H1 (cell line): ENCODE data around the gene CHAC2. TPM values are rescaled to one million over a fixed set of nuclear protein-coding genes. Genes with fewer than 3 reads are reported as not detected.

ENCODE experiments used
- CTCF ChIA-PET: fragments of 300-600 bp; sonication (Branson Sonifier 250); formaldehyde crosslinking; loops from one replicate; lab custom pipeline; 2021; ENCODE audit not compliant: partially characterized antibody; lab: Charles Lee
- POLR2A ChIA-PET: fragments of 300-600 bp; sonication (Branson Sonifier 250); formaldehyde crosslinking; loops from one replicate; lab custom pipeline; 2021; ENCODE audit warnings: inconsistent platforms; ENCODE audit not compliant: partially characterized antibody; lab: Charles Lee
- DNase-seq, 2 experiments: peaks; one replicate each; pipeline versions ENCODE4 v3.0.0 to v3.0.0-alpha.2; 2010 to 2022; ENCODE audit warnings: low spot score in 2 of 2, low read depth in 1 of 2, mixed read lengths in 1 of 2
- FAIRE-seq: peaks from 2 replicates; lab custom pipeline; 2011; peaks lifted over from hg19 to GRCh38; lab: Jason Lieb, UNC
- H2AFZ ChIP-seq: 2 replicates; pipeline ENCODE4 v1.8.1; 2012; ENCODE audit warnings: low read length, inconsistent platforms
- H2AK5ac ChIP-seq: 2 replicates; pipeline ENCODE4 v1.6.1; 2013; ENCODE audit warnings: low read depth, low read length
- H2BK120ac ChIP-seq: replicated peaks from 2 replicates; pipeline ENCODE3; 2013; ENCODE audit warnings: low read depth, low read length, inconsistent platforms
- H2BK12ac ChIP-seq: 2 replicates; pipeline ENCODE4 v1.6.1; 2013; ENCODE audit warnings: low read depth, low read length
- H2BK15ac ChIP-seq: 2 replicates; pipeline ENCODE4 v1.6.1; 2013; ENCODE audit warnings: low read length
- H2BK20ac ChIP-seq: 2 replicates; pipeline ENCODE4 v1.6.1; 2013; ENCODE audit warnings: low read length
- H2BK5ac ChIP-seq: 2 replicates; pipeline ENCODE4 v1.6.1; 2013; ENCODE audit warnings: low read depth, low read length
- H3K14ac ChIP-seq: 2 replicates; pipeline ENCODE4 v1.6.1; 2013; ENCODE audit warnings: inconsistent platforms; ENCODE audit not compliant: insufficient read length
- H3K18ac ChIP-seq: 2 replicates; pipeline ENCODE4 v1.6.1; 2013; ENCODE audit warnings: low read length; ENCODE audit errors: extremely low read depth
- H3K23ac ChIP-seq: 2 replicates; pipeline ENCODE4 v1.6.1; 2013; ENCODE audit warnings: inconsistent platforms; ENCODE audit not compliant: insufficient read length
- H3K23me2 ChIP-seq: 2 replicates; pipeline ENCODE4 v1.6.1; 2013; ENCODE audit warnings: low read depth, low read length
- H3K27ac ChIP-seq: 2 replicates; pipeline ENCODE4 v1.6.1; 2011; ENCODE audit warnings: low read depth, low read length, inconsistent platforms
- H3K27me3 ChIP-seq, 4 experiments: replicated peaks in 1 of 4; 1 replicate in 1 of 4; 2 replicates in 3 of 4; pipeline versions ENCODE4 v1.6.1 to v1.8.1; 2011 to 2013; ENCODE audit warnings: low read length in 3 of 4, mild to moderate bottlenecking in 3 of 4, inconsistent platforms in 2 of 4, mixed read lengths in 2 of 4, moderate library complexity in 1 of 4; ENCODE audit not compliant: control insufficient read depth in 3 of 4, insufficient read depth in 3 of 4; ENCODE audit errors: extremely low read depth in 1 of 4
- H3K36me3 ChIP-seq, 4 experiments: 2 replicates each; pipeline versions ENCODE4 v1.6.1 to v1.8.1; 2011 to 2013; ENCODE audit warnings: mild to moderate bottlenecking in 4 of 4, low read length in 3 of 4, moderate library complexity in 2 of 4, control low read depth in 1 of 4, inconsistent platforms in 1 of 4; ENCODE audit not compliant: insufficient read depth in 4 of 4, control insufficient read depth in 2 of 4
- H3K4ac ChIP-seq: replicated peaks from 2 replicates; pipeline ENCODE3; 2013; ENCODE audit warnings: low read length, low read depth, mixed read lengths, inconsistent platforms; ENCODE audit not compliant: insufficient read length
- H3K4me1 ChIP-seq, 4 experiments: replicated peaks in 1 of 4; 1 replicate in 1 of 4; 2 replicates in 3 of 4; pipeline versions ENCODE4 v1.6.1 to v1.8.1; 2011 to 2013; ENCODE audit warnings: low read length in 3 of 4, inconsistent platforms in 2 of 4, mixed read lengths in 1 of 4; ENCODE audit not compliant: insufficient read depth in 4 of 4, control insufficient read depth in 3 of 4
- H3K4me2 ChIP-seq, 2 experiments: 2 replicates each; pipeline versions ENCODE4 v1.6.1 to v1.8.1; 2011 to 2013; ENCODE audit warnings: low read depth in 2 of 2, low read length in 2 of 2, control low read depth in 1 of 2, inconsistent platforms in 1 of 2, mild to moderate bottlenecking in 1 of 2; ENCODE audit not compliant: insufficient read depth in 1 of 2
- H3K4me3 ChIP-seq, 4 experiments: fragments of 200-600, 300-600 bp in 1 of 4; sonication (generic), shearing (Covaris generic), sonication (Bioruptor Twin) in 1 of 4; 2 replicates each; pipeline versions ENCODE4 v1.5.1 to v1.8.1; 2011 to 2016; ENCODE audit warnings: low read length in 4 of 4, low read depth in 3 of 4, control low read depth in 2 of 4, inconsistent platforms in 2 of 4, mild to moderate bottlenecking in 2 of 4, mixed read lengths in 1 of 4, moderate library complexity in 1 of 4; ENCODE audit not compliant: insufficient read depth in 2 of 4; ENCODE audit errors: extremely low read depth in 1 of 4
- H3K56ac ChIP-seq: replicated peaks from 2 replicates; pipeline ENCODE3; 2013; ENCODE audit warnings: low read depth, mild to moderate bottlenecking, mixed read lengths, low read length, inconsistent platforms; ENCODE audit not compliant: insufficient read length
- H3K79me1 ChIP-seq: 2 replicates; pipeline ENCODE4 v1.6.1; 2013; ENCODE audit warnings: low read depth, low read length, control low read depth
- H3K79me2 ChIP-seq, 2 experiments: 2 replicates each; pipeline versions ENCODE4 v1.6.1 to v1.8.1; 2012 to 2013; ENCODE audit warnings: low read length in 2 of 2, mild to moderate bottlenecking in 2 of 2, inconsistent platforms in 1 of 2; ENCODE audit not compliant: insufficient read depth in 2 of 2, control insufficient read depth in 1 of 2
- H3K9ac ChIP-seq, 4 experiments: replicated peaks in 1 of 4; 1 replicate in 1 of 4; 2 replicates in 3 of 4; pipeline versions ENCODE4 v1.6.1 to v1.8.1; 2011 to 2013; ENCODE audit warnings: low read depth in 3 of 4, low read length in 3 of 4, control low read depth in 2 of 4, mild to moderate bottlenecking in 2 of 4, moderate library complexity in 2 of 4, inconsistent platforms in 1 of 4; ENCODE audit errors: extremely low read depth in 1 of 4
- H3K9me3 ChIP-seq, 2 experiments: 2 replicates each; pipeline versions ENCODE4 v1.6.1 to v1.8.1; 2012 to 2013; ENCODE audit warnings: mild to moderate bottlenecking in 2 of 2, moderate library complexity in 2 of 2, control low read depth in 1 of 2, inconsistent platforms in 1 of 2, low read depth in 1 of 2, low read length in 1 of 2, mixed read lengths in 1 of 2; ENCODE audit not compliant: insufficient read depth in 2 of 2
- H4K20me1 ChIP-seq, 2 experiments: replicated peaks in 1 of 2; 2 replicates each; pipeline versions ENCODE3 to v1.8.1; 2011 to 2013; ENCODE audit warnings: inconsistent platforms in 2 of 2, low read length in 2 of 2, mild to moderate bottlenecking in 1 of 2; ENCODE audit not compliant: insufficient read depth in 2 of 2, control insufficient read depth in 1 of 2
- H4K5ac ChIP-seq: 2 replicates; pipeline ENCODE4 v1.6.1; 2013; ENCODE audit warnings: low read length, low read depth, mixed read lengths, inconsistent platforms; ENCODE audit not compliant: insufficient read length
- H4K8ac ChIP-seq: 2 replicates; pipeline ENCODE4 v1.8.0; 2013; ENCODE audit warnings: mild to moderate bottlenecking, moderate library complexity, low read length, inconsistent platforms; ENCODE audit not compliant: insufficient read depth; ENCODE audit errors: extremely low read depth
- H4K91ac ChIP-seq: replicated peaks from 2 replicates; pipeline ENCODE3; 2013; ENCODE audit warnings: low read length, mixed read lengths, inconsistent platforms; ENCODE audit not compliant: insufficient read length
- BRCA1 ChIP-seq: IDR thresholded peaks from 2 replicates; pipeline ENCODE4 v1.6.1; 2012; ENCODE audit warnings: low read depth, low read length, improper control_type of control experiment
- EZH2 ChIP-seq: fragments of 200-600 bp; sonication (generic); IDR thresholded peaks from 2 replicates; pipeline ENCODE4 v1.7.1; 2012; ENCODE audit warnings: low read depth, mild to moderate bottlenecking, moderate library complexity, low read length, inconsistent platforms; ENCODE audit not compliant: severe bottlenecking
- HDAC2 ChIP-seq, 2 experiments: fragments of 300-600 bp in 1 of 2; sonication (generic) in 1 of 2; IDR thresholded peaks; 2 replicates each; pipeline ENCODE4 v1.6.1; 2011 to 2012; ENCODE audit warnings: low read depth in 2 of 2, low read length in 2 of 2, mild to moderate bottlenecking in 2 of 2, moderate library complexity in 2 of 2, borderline replicate concordance in 1 of 2, inconsistent platforms in 1 of 2
- KDM4A ChIP-seq: IDR thresholded peaks from one replicate; pipeline ENCODE4 v1.7.1; 2012; ENCODE audit warnings: low read depth, mild to moderate bottlenecking, moderate library complexity, low read length, inconsistent platforms; ENCODE audit not compliant: severe bottlenecking
- KDM5A ChIP-seq: fragments of 200-600 bp; IDR thresholded peaks from 2 replicates; pipeline ENCODE4 v1.7.1; 2012; ENCODE audit warnings: mild to moderate bottlenecking, low read length, inconsistent platforms, mixed read lengths
- NRF1 ChIP-seq: IDR thresholded peaks from 2 replicates; pipeline ENCODE4 v1.6.1; 2011; ENCODE audit warnings: mild to moderate bottlenecking, low read depth, low read length, improper control_type of control experiment
- POU5F1 ChIP-seq: IDR thresholded peaks from 2 replicates; pipeline ENCODE4 v1.6.1; 2011; ENCODE audit warnings: low read depth, mild to moderate bottlenecking, low read length, moderate library complexity
- WGBS, 2 experiments: shearing (Covaris generic) in 1 of 2; methylation state at CpG; one replicate each; pipeline versions ENCODE4 v1.1.6 to v1.1.7; 2013 to 2015; ENCODE audit warnings: low lambda C conversion rate in 2 of 2, mixed read lengths in 2 of 2, inconsistent platforms in 1 of 2, low coverage in 1 of 2, missing lambda C conversion rate in 1 of 2; ENCODE audit not compliant: insufficient replicate concordance in 2 of 2, insufficient coverage in 1 of 2, insufficient read length in 1 of 2; ENCODE audit errors: extremely low coverage in 1 of 2, missing lambda C conversion rate in 1 of 2; 5-methylcytosine and 5-hydroxymethylcytosine counted together
- polyA plus RNA-seq, 7 experiments: library from polyadenylated mRNA; depleted of rRNA in 3 of 7; stranded (reverse) in 5 of 7; unstranded in 2 of 7; fragments of >200 nt in 5 of 7; fragments of 200-250 nt in 2 of 7; gene quantifications; 1 replicate in 5 of 7; 2 replicates in 1 of 7; 4 replicates in 1 of 7; pipeline versions ENCODE4 v1.2.1 to v1.2.3, GENCODE V29; 2011 to 2013; ENCODE audit warnings: missing spikeins in 2 of 7, mixed read lengths in 2 of 7
- total RNA-seq: library from RNA; stranded (reverse); fragmentation: NEBNext Ultra II Directional; extraction: Animal tissue kit (Norgen Biotek cat#: 25700); gene quantifications from 2 replicates; pipeline ENCODE4 v1.2.1, GENCODE V29; 2021

CHAC2 gene
- total and polyA plus RNA-seq, 2 of the 8 experiments (the other 6 are each of a cell fraction or from before 2014, with no cell fraction given), result 5.4 to 11.2 TPM

DNA sequence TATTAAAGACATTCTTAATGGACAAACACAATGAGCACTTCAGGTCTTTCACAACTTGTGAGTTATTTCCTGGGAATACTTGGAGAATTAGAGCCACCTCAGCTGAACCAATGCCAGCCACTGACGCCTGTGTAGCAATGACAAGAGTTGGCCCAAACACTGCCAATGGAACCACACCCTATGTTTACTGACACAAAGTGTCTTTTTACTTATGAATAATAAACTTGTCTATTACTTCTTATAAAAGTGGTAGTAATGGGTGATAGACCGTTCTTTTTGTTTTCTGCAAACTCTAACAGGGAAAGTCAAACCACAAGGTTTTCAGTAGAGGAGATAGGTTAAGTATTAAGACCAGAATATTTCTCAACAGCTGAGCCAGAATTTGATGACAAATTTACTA lies 12.5 kb upstream of the CHAC2 start:
- Histone ChIP-seq H2BK12ac (no peak overlapping the region), H3K4me3 (no peak overlapping the region), H4K91ac (no peak overlapping the region), H3K9ac (no peak overlapping the region), H3K27me3 (no peaks in the 10 kb centered on the region), H3K4ac (no peak overlapping the region), H3K36me3 (peaks cover 0 to 6% (median 3%) of the 10 kb centered on the region in 4 experiments; a peak in 4 of 8 replicates), H3K23me2 (no peaks in the 10 kb centered on the region), H2BK20ac (no peak overlapping the region), H3K9me3 (no peaks in the 10 kb centered on the region), H2BK5ac (no peak overlapping the region), H2BK120ac (no peak overlapping the region), H3K23ac (no peak overlapping the region), H4K8ac (no peak overlapping the region), H3K4me2 (no peak overlapping the region), H3K56ac (no peak overlapping the region), H2AFZ (no peak overlapping the region), H3K4me1 (no peaks in the 10 kb centered on the region), H3K79me2 (no peaks in the 10 kb centered on the region), H2BK15ac (no peak overlapping the region), H3K14ac (no peak overlapping the region), H4K5ac (no peak overlapping the region), H3K27ac (no peak overlapping the region), H3K18ac (no peak overlapping the region), H3K79me1 (no peaks in the 10 kb centered on the region), H4K20me1 (no peaks in the 10 kb centered on the region), H2AK5ac (no peak overlapping the region)
- WGBS, 2 experiments, result 89% methylated on average over 2 of the region's 2 CpGs; no CpG with 5 or more reads in 1 of the 2 experiments
- no peak for DNase-seq
- CTCF ChIA-PET, result no interaction called here
- no peak for FAIRE-seq
- POLR2A ChIA-PET, result interaction anchor here (3.6 kb wide), 1 partner anchor 13 kb away, joined by 13 read pairs; the partner anchor contains the start of gene CHAC2
- no peak for TF ChIP-seq KDM5A
- TF ChIP-seq NRF1, result no peak
- no peak for TF ChIP-seq BRCA1
- no peak for TF ChIP-seq POU5F1
- TF ChIP-seq KDM4A, result no peak
- TF ChIP-seq HDAC2 (IDR thresholded peaks at IDR 0.05; ENCODE audit: borderline replicate concordance in 1 of 2, low read depth in 2 of 2, low read length in 2 of 2), result no peak
- TF ChIP-seq EZH2, result no peak
